ENCODE data around the gene SPATS2. TPM values are rescaled to one million over a fixed set of nuclear protein-coding genes. Genes with fewer than 3 reads are reported as not detected.
A peak's percentile ranks its signal among the peaks of the same experiment; 100 is the strongest.
"Not testable (repeated sequence)": the region's sequence is repeated elsewhere in the genome, so short reads cannot be mapped to it uniquely, and the experiment has no call there.

Gene SPATS2
- total RNA-seq, 1 donor from 2014 or later: 69.0 TPM

DNA sequence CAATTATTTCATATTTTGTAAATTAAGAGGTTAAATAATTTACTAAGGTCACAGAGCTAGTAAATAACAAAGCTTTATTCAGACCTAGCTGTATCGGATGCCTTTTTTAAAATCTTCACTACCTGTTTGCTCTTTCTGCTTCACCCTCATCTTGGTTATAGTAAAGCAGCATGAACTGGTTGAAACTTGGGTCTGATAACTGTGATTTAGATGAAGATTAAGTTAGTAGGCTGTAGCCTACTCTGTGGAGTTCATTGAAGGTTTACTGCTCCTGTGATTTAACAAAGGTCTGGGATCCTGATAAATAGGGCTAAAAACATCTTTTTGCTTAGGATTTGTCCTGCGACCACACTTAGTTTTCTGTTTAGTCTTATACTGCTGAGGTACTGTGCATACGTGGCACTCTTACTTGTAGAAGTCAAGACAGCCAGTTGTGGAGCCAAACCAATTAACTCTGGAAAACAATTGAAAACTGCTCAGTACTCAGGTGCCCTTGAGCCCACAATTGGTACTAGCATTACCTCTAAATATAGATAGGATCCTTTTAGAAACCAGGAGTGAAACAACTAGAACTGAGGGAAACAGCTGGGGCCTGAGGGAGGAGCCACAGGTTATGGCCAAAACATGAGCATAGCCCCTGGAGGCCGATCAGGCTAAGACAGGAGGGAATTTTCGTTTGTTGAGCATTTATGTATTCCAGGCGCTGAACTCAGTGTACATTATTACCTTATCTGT, 2.3 kb downstream of the SPATS2 start:
- Mint-ChIP-seq H3K27me3 (ENCODE audit: low read depth) (no peaks in the 10 kb centered on the region), H3K27ac (peak overlapping the region; percentile 84), H3K4me1 (peaks cover 30% of the 10 kb centered on the region), H3K36me3 (peaks cover 2% of the 10 kb centered on the region), H3K4me3 (peak overlapping the region; percentile 87), H3K9me3 (no peaks in the 10 kb centered on the region)
- DNase-seq (ENCODE audit: low spot score in 2 of 2, unreplicated experiment in 2 of 2): no peak
- TF ChIP-seq, protein P1, sequence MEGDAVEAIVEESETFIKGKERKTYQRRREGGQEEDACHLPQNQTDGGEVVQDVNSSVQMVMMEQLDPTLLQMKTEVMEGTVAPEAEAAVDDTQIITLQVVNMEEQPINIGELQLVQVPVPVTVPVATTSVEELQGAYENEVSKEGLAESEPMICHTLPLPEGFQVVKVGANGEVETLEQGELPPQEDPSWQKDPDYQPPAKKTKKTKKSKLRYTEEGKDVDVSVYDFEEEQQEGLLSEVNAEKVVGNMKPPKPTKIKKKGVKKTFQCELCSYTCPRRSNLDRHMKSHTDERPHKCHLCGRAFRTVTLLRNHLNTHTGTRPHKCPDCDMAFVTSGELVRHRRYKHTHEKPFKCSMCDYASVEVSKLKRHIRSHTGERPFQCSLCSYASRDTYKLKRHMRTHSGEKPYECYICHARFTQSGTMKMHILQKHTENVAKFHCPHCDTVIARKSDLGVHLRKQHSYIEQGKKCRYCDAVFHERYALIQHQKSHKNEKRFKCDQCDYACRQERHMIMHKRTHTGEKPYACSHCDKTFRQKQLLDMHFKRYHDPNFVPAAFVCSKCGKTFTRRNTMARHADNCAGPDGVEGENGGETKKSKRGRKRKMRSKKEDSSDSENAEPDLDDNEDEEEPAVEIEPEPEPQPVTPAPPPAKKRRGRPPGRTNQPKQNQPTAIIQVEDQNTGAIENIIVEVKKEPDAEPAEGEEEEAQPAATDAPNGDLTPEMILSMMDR (IDR thresholded peaks at IDR 0.05; ENCODE audit: unreplicated experiment): peak; percentile 25

DNA sequence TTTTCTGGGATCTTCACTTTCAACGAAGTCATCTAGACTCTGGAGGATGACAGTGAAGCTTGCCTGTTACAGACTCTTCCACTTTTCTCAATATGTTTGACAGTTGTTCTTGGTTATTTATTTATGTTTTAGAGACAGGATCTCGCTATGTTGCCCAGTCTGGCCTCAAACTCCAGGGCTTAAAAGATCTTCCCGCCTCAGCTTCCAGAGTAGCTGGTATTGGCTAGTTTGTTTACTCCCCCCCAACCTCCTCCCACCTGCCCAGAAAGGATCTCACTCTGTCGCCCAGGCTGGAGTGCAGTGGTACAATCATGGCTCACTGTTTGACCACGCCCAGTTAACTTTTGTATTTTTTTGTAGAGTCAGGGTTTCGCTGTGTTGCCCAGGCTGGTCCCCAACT, 3.3 kb downstream of the SPATS2 start:
- peak overlapping the region; percentile 16 for H3K27ac Mint-ChIP-seq
- TF ChIP-seq, protein P1 (IDR thresholded peaks at IDR 0.05; ENCODE audit: unreplicated experiment): no peak
- no peaks in the 10 kb centered on the region for H3K27me3 Mint-ChIP-seq (ENCODE audit: low read depth)
- peaks cover 32% of the 10 kb centered on the region for H3K4me1 Mint-ChIP-seq
- DNase-seq (ENCODE audit: low spot score in 2 of 2, unreplicated experiment in 2 of 2): no peak
- H3K4me3 Mint-ChIP-seq: no peak overlapping the region
- peaks cover 2% of the 10 kb centered on the region for H3K36me3 Mint-ChIP-seq
- no peaks in the 10 kb centered on the region for H3K9me3 Mint-ChIP-seq

DNA sequence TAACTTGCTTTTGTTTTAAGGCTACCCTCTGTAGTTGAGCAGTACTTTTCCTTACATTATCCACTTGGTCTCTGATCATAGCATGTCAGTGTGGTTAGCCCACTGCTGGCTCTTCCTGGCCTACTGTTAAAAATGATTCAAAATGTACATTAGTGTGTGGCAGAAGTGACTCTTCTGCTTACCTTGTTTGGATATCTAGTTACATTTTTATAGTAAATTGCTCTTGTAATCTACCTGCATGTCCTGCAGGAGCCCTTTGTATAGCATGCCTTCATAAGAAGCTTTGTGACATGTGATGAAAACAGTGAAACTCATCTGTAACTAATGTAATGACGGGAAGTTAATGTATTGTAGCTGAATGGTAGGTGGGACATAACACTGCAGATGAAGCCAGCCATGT, 8.1 kb downstream of the SPATS2 start:
- Mint-ChIP-seq H3K9me3 (no peaks in the 10 kb centered on the region), H3K27ac (peak overlapping the region; percentile 1), H3K27me3 (ENCODE audit: low read depth) (no peaks in the 10 kb centered on the region), H3K36me3 (peaks cover 2% of the 10 kb centered on the region), H3K4me1 (peaks cover 8% of the 10 kb centered on the region), H3K4me3 (no peak overlapping the region)
- TF ChIP-seq, protein P1 (IDR thresholded peaks at IDR 0.05; ENCODE audit: unreplicated experiment): no peak
- no peak for DNase-seq (ENCODE audit: low spot score in 2 of 2, unreplicated experiment in 2 of 2)

DNA sequence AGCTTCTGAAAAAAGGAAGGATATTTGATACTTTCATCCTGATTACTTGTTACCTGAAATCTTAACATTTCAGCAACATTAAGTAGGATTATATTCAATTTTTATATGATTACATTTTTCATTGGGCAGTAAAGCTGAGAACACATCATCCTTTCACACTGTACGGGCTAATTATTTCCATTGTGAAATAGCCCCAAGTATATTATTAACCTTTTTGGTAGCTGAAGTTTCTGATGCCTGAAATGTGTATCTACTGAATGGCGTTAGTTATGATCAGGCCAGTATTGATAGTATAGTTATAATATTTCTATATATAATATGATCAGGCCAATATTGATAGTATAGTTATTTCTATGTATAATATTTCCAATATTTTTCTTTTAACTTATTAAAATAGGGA, 10.1 kb downstream of the SPATS2 start:
- TF ChIP-seq, protein P1 (IDR thresholded peaks at IDR 0.05; ENCODE audit: unreplicated experiment): no peak

DNA sequence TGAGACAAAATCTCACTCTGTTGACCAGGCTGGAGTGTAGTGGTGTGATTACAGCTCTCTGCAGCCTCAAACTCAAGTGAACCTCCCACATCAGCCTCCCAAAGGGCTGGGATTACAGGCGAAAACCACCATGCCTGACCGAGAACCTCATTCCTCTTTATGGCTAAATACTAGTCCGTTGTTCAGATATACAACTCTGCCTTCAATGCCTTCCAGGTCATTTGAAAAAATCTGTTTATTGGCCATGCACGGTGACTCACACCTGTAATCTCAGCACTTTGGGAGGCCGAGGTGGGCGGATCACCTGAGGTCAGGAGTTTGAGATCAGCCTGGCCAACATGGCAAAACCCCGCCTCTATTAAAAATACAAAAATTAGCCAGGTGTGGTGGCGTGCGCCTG, 12.9 kb downstream of the SPATS2 start:
- H3K27me3 Mint-ChIP-seq (ENCODE audit: low read depth); H3K36me3 Mint-ChIP-seq; H3K9me3 Mint-ChIP-seq; DNase-seq (ENCODE audit: low spot score in 2 of 2, unreplicated experiment in 2 of 2); H3K4me3 Mint-ChIP-seq; H3K27ac Mint-ChIP-seq: not testable (repeated sequence)
- peaks cover 21% of the 10 kb centered on the region for H3K4me1 Mint-ChIP-seq

More for the DNA sequence above, 10.1 kb downstream of the SPATS2 start:
- DNase-seq (ENCODE audit: low spot score in 2 of 2, unreplicated experiment in 2 of 2): no peak
- Mint-ChIP-seq H3K9me3 (no peaks in the 10 kb centered on the region), H3K4me1 (peaks cover 22% of the 10 kb centered on the region), H3K27me3 (ENCODE audit: low read depth) (no peaks in the 10 kb centered on the region), H3K36me3 (peaks cover 2% of the 10 kb centered on the region), H3K4me3 (no peak overlapping the region), H3K27ac (no peak overlapping the region)

DNA sequence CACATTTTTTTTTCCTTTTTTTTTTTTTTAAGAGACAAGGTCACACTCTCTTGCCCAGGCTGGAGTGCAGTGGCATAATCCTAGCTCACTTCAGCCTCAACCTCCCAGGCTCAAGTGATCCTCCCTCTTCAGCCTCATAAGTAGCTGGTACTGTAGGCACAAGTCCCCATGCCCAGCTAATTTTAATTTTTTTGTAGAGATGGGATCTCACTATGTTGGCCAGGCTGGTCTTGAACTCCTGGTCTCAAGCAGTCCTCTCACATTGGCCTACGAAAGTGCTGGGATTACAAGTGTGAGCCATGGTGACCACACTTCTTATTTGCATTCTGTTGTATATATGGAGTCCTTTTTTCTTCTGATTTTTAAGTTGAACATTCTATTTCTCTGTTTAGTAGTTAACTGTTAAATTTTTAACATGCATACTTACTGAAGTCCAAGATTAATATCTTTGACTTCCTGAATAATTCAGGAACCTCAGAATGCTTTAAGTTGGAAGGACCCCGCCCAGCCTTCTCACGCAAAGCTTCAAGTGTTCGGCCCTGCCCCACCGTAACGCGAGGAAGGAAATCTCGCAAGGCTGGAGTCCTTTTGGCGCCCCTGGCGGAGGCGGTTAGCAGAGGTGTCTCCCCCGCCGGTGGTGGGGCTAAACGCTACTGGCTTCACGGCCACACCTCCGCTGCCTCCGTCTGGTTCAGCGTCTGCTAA, 21.6 kb downstream of the SPATS2 start:
- Mint-ChIP-seq H3K4me1 (peaks cover 15% of the 10 kb centered on the region), H3K27ac (no peak overlapping the region), H3K4me3 (no peak overlapping the region), H3K27me3 (ENCODE audit: low read depth) (no peaks in the 10 kb centered on the region), H3K36me3 (peaks cover 12% of the 10 kb centered on the region), H3K9me3 (no peaks in the 10 kb centered on the region)
- no peak for DNase-seq (ENCODE audit: low spot score in 2 of 2, unreplicated experiment in 2 of 2)
- TF ChIP-seq, protein P1 (IDR thresholded peaks at IDR 0.05; ENCODE audit: unreplicated experiment): no peak

All from mesothelial cell of epicardium (in vitro differentiated cells).